GM12872 (cell line): Measurements from ENCODE around the gene PTPRN2.

Experiments
- TF ChIP-seq, protein P1 (sequence below): IDR thresholded peaks from 3 replicates; pipeline ENCODE4 v1.5.1; 2011; ENCODE audit warnings: low read depth, mild to moderate bottlenecking, low read length, moderate library complexity; ENCODE audit not compliant: insufficient read depth

PTPRN2 gene

DNA sequence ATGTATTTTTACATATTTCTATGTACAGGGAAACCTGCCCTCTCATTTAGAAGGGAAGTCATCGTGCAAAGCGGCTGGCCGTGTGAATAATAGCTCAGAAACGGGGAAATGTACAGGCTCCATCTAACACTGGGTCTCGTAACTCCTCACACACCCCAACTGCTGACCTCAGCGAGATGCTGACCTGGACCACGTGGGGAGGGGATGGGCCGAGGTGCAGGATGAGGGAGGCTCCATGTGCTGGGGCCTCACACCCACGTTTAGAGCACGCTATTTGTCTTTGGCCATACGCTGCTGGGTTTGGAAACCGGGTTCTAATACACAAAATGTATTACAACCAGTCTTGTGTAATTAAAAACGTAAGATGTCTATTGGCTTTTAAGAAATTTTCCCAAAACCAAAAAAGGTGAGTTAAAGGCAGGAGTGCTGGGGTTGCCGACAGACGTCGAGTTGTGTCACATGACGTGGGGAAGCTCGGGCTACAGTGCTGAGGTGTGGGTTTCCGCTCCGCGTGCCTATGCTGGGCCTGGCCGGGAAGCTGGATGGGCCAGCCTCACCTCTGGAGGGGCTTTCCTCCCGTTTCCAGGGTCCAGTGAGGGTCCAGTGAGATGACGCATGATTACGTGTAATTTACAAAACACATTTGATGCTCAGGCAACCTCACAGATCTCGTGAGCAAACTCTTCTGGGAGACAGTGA, 1035.2 kb downstream of the PTPRN2 start:
- TF ChIP-seq, protein P1, sequence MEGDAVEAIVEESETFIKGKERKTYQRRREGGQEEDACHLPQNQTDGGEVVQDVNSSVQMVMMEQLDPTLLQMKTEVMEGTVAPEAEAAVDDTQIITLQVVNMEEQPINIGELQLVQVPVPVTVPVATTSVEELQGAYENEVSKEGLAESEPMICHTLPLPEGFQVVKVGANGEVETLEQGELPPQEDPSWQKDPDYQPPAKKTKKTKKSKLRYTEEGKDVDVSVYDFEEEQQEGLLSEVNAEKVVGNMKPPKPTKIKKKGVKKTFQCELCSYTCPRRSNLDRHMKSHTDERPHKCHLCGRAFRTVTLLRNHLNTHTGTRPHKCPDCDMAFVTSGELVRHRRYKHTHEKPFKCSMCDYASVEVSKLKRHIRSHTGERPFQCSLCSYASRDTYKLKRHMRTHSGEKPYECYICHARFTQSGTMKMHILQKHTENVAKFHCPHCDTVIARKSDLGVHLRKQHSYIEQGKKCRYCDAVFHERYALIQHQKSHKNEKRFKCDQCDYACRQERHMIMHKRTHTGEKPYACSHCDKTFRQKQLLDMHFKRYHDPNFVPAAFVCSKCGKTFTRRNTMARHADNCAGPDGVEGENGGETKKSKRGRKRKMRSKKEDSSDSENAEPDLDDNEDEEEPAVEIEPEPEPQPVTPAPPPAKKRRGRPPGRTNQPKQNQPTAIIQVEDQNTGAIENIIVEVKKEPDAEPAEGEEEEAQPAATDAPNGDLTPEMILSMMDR = no peak

DNA sequence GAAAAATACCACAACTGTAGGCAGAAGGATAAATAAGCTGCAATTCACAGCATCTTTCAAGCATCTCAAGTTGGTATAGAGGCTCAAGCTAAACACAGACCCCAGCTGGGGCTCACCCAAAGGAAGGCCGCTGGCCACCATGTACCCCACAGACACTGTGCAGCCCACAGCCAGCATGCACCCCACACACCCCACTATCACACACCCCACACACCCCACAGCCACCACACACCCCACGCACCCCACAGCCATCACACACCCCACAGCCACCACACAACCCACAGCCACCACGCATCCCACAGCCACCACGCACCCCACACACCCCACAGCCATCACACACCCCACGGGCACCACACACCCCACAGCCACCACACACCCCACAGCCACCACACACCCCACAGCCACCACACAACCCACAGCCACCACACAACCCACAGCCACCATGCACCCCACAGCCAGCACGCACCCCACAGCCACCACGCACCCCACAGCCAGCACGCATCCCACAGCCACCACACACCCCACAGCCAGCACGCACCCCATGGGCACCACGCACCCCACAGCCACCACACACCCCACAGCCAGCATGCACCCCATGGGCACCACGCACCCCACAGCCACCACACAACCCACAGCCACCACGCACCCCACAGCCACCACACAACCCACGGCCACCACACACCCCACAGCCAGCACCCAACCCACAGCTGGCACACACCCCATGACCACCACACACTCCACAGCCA, 1036.1 kb downstream of the PTPRN2 start:
- TF ChIP-seq, protein P1 = no peak

DNA sequence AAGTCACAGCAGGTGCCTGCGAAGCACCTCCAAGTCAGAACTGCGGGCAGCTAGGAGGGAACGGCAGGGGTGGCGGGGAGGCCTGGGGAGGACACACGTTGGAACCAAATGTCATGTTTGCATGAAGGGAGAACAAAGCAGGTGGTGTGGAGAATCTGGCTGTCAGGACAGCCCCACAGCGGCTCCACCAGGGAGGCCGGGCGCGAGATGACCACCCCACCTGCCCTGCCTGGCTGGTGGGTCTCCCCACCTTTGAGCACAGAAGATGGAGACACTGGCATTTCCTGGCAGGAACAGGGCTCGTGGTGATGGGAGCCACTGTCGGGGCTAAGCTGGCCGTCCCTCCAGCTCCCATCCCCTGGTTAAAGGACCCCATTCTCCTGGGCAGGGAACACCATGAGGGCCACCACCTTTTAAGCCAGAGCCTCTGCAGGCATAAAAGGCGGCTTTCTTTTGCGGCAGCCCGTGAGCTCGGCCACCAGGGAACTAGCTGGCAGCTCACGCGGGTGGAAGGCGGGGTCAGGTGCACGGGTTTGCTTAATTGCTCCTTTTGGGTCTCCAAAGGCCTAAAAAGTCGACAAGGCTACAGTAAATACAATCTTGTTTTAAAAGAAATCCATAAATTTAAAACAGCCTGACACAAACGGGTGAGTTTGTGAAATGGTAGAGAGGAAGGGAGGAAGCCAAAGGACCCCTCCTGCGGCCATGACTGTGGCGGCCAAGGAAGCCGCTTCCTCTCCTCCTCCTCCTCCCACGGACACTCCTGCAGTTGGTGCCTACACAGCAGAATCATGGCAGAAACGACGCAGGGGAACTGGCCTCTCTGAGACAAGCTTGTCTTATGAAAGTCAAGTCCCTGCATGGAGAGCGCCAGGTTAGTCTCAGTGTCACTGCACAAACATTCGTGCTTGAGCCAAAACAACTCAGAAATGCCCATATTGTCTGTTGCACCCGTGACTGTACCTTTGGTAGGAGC, 1037.0 kb downstream of the PTPRN2 start:
- TF ChIP-seq, protein P1 = no peak

DNA sequence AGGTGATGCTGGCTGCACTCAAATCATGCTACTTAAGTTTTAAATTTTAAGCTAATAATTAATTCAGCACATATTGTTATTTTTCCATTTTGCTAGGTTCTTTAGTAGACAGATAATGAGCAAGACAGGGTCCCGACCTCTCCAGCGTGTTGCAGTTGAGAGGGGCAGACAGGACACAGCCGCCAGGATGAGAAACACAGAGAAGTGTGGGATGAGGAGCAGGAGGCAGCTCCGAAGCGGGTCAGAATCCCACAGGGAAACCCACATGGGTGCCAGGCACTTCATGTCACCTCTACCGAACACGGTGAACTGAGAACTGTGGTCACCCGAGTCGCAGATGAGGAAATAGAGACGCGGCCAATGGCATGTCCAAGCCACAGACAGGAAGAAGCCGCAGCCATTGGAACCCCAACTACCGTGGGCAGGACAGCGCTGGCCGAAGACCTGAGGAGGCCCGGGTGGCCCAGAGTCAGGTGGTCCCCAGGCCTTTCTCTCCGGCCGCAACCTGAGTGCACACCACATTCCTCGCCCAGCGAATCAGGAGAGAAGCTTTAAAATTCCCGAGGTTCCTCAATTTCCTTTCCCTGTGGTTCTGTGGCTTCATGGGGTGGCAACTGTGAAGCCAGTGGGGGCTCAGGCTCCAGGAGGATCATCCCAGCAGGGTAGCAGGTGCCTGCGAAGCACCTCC, 1037.9 kb downstream of the PTPRN2 start:
- TF ChIP-seq, protein P1 = no peak

DNA sequence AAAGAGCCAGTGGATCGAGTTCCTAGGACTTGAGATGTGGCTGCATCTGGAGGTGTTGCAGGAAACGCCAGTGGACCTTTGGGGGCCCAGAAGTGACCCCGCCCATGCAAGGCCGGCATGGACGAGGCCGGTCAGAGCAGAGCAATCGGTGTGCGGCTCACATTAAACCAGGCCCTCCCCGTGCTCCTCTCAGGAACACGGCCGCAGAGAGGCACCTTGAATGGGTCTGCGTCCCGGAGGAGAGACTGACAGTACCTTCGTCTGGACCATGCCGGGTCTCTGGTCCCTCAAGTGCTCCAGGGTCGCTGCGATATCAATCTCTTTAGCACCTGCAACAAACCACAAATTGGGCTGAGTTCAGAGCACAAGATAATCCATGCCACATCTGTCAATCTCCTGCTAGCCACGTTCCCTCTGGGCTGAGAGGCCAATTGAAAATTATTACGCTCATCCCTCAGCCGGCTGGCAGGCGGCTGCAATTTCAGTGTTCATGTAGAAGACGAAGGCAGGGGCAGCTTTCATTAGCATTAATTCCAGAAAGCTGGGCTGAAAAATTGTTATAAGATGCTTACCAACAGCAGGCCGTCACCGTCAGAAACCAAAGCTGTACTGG, 1038.8 kb downstream of the PTPRN2 start:
- TF ChIP-seq, protein P1 = no peak

DNA sequence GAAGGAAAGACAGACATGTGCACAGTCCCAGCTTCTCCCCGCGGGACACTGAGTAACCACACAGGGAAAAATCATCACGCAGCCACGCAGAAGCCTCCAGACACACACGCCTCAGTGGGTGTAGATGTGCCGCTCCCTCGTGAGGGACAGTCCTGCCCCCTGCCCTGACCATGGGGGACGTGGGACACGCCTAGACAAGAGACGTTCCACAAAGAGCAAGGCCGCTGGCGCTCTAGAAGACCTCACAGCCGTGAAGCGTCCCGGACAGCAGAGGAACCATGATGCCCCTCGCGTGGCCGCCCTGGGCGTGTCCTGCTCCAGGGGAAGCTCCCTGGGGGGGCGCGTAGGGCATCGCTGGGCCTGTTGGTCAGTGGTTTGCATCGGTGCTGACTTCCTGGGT, 1040.0 kb downstream of the PTPRN2 start:
- TF ChIP-seq, protein P1 = no peak
